OCI-LY3 (cell line): ENCODE results near the gene KLHL1.
A peak's percentile ranks its signal among the peaks of the same experiment; 100 is the strongest.

Experiments used
- H2AFZ ChIP-seq: fragments of 200-600, 300-600 bp; shearing (Covaris generic); 2 replicates; pipeline ENCODE4 v1.6.0; 2014; ENCODE audit warnings: antibody characterized with exemption, low read depth, low read length
- H3K27ac ChIP-seq: fragments of 200-600, 300-600 bp; sonication (generic); 2 replicates; pipeline ENCODE4 v1.5.1; 2014; ENCODE audit warnings: mild to moderate bottlenecking, low read length, moderate library complexity, mixed read lengths
- H3K27me3 ChIP-seq: fragments of 200-600, 300-600 bp; sonication (generic); 2 replicates; pipeline ENCODE4 v1.6.1; 2014; ENCODE audit warnings: low read depth, low read length, mixed read lengths
- H3K36me3 ChIP-seq: fragments of 200-600, 300-600 bp; sonication (generic); replicated peaks from 2 replicates; pipeline ENCODE3; 2014; ENCODE audit warnings: low read depth, low read length, mixed read lengths
- H3K4me1 ChIP-seq: fragments of 300-600, 200-600 bp; sonication (generic); 2 replicates; pipeline ENCODE4 v1.6.1; 2014; ENCODE audit warnings: low read length, mixed read lengths
- H3K4me2 ChIP-seq: fragments of 200-600, 300-600 bp; sonication (generic); 2 replicates; pipeline ENCODE4 v1.6.1; 2014; ENCODE audit warnings: low read length, mixed read lengths
- H3K4me3 ChIP-seq: fragments of 300-600, 200-600 bp; sonication (generic); 2 replicates; pipeline ENCODE4 v1.5.1; 2014; ENCODE audit warnings: antibody characterized with exemption, mild to moderate bottlenecking, low read length, moderate library complexity
- H3K79me2 ChIP-seq: fragments of 300-600, 200-600 bp; shearing (Covaris generic); 2 replicates; pipeline ENCODE4 v1.6.1; 2014; ENCODE audit warnings: mild to moderate bottlenecking, low read length, mixed read lengths
- H3K9ac ChIP-seq: fragments of 300-600, 200-600 bp; shearing (Covaris generic); 2 replicates; pipeline ENCODE4 v1.6.0; 2014; ENCODE audit warnings: mild to moderate bottlenecking, low read length, moderate library complexity
- H3K9me3 ChIP-seq: fragments of 200-600, 300-600 bp; shearing (Covaris generic); 2 replicates; pipeline ENCODE4 v1.6.1; 2014; ENCODE audit warnings: low read length, mixed read lengths; ENCODE audit not compliant: insufficient read depth
- H4K20me1 ChIP-seq: fragments of 200-600, 300-600 bp; sonication (generic); 2 replicates; pipeline ENCODE4 v1.6.1; 2016; ENCODE audit warnings: low read length, mixed read lengths; ENCODE audit not compliant: insufficient read depth
- EZH2phosphoT487 ChIP-seq: fragments of 200-600 bp; shearing (Covaris generic); IDR thresholded peaks from 2 replicates; pipeline ENCODE4 v1.6.1; 2018; ENCODE audit warnings: antibody characterized with exemption, mixed run types, low read depth
- TF ChIP-seq, protein P1 (sequence below): fragments of 200-600, 300-600 bp; sonication (generic); IDR thresholded peaks from 2 replicates; pipeline ENCODE4 v1.5.1; 2014; ENCODE audit warnings: antibody characterized with exemption, low read length, low read depth

KLHL1 gene

GRCh38 chr13:69761581-69761980 is 346.7 kb downstream of the KLHL1 start:
- H2AFZ ChIP-seq = no peak overlapping the region
- H3K36me3 ChIP-seq = no peaks in the 10 kb centered on the region
- H3K27ac ChIP-seq = no peak overlapping the region
- no peaks in the 10 kb centered on the region for H3K4me1 ChIP-seq
- no peaks in the 10 kb centered on the region for H3K27me3 ChIP-seq
- H3K9me3 ChIP-seq = no peaks in the 10 kb centered on the region
- no peaks in the 10 kb centered on the region for H3K79me2 ChIP-seq
- H3K4me3 ChIP-seq = no peak overlapping the region
- H3K9ac ChIP-seq = no peak overlapping the region
- TF ChIP-seq, protein P1, sequence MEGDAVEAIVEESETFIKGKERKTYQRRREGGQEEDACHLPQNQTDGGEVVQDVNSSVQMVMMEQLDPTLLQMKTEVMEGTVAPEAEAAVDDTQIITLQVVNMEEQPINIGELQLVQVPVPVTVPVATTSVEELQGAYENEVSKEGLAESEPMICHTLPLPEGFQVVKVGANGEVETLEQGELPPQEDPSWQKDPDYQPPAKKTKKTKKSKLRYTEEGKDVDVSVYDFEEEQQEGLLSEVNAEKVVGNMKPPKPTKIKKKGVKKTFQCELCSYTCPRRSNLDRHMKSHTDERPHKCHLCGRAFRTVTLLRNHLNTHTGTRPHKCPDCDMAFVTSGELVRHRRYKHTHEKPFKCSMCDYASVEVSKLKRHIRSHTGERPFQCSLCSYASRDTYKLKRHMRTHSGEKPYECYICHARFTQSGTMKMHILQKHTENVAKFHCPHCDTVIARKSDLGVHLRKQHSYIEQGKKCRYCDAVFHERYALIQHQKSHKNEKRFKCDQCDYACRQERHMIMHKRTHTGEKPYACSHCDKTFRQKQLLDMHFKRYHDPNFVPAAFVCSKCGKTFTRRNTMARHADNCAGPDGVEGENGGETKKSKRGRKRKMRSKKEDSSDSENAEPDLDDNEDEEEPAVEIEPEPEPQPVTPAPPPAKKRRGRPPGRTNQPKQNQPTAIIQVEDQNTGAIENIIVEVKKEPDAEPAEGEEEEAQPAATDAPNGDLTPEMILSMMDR = no peak
- TF ChIP-seq EZH2phosphoT487 = no peak
- H3K4me2 ChIP-seq = no peak overlapping the region
- no peaks in the 10 kb centered on the region for H4K20me1 ChIP-seq

GRCh38 chr13:69755101-69755500 is 353.2 kb downstream of the KLHL1 start:
- Histone ChIP-seq H3K4me1 (no peaks in the 10 kb centered on the region), H3K9me3 (no peaks in the 10 kb centered on the region), H3K27me3 (no peaks in the 10 kb centered on the region), H3K4me3 (no peak overlapping the region), H3K4me2 (no peak overlapping the region), H3K9ac (no peak overlapping the region), H3K27ac (no peak overlapping the region), H2AFZ (no peak overlapping the region), H3K36me3 (no peaks in the 10 kb centered on the region), H4K20me1 (no peaks in the 10 kb centered on the region), H3K79me2 (no peaks in the 10 kb centered on the region)
- TF ChIP-seq, protein P1 = no peak
- no peak for TF ChIP-seq EZH2phosphoT487

GRCh38 chr13:69751259-69751658 is 357.0 kb downstream of the KLHL1 start:
- Histone ChIP-seq H2AFZ (no peak overlapping the region), H3K9ac (no peak overlapping the region), H3K79me2 (no peaks in the 10 kb centered on the region), H3K4me1 (no peaks in the 10 kb centered on the region), H3K27ac (no peak overlapping the region), H3K4me2 (no peak overlapping the region), H3K27me3 (no peaks in the 10 kb centered on the region), H3K36me3 (no peaks in the 10 kb centered on the region), H3K4me3 (no peak overlapping the region), H4K20me1 (no peaks in the 10 kb centered on the region), H3K9me3 (no peaks in the 10 kb centered on the region)
- TF ChIP-seq, protein P1 = no peak
- no peak for TF ChIP-seq EZH2phosphoT487

GRCh38 chr13:69737129-69737935 is 370.9 kb downstream of the KLHL1 start:
- no peak for TF ChIP-seq EZH2phosphoT487
- TF ChIP-seq, protein P1 = no peak
- Histone ChIP-seq H3K4me3 (0 out of 2 replicates have a peak overlapping the region, but pooled peaks have one; percentile 8), H3K36me3 (no peaks in the 10 kb centered on the region), H3K9ac (no peak overlapping the region), H3K27me3 (no peaks in the 10 kb centered on the region), H3K27ac (no peak overlapping the region), H2AFZ (no peak overlapping the region), H3K9me3 (no peaks in the 10 kb centered on the region), H4K20me1 (no peaks in the 10 kb centered on the region), H3K4me1 (peaks cover 12% of the 10 kb centered on the region; the same call in 1 of the 2 replicates), H3K79me2 (no peaks in the 10 kb centered on the region), H3K4me2 (peak overlapping the region; percentile 17)
